HepG2 (cell line): ENCODE results near the gene MRPL37. TPM values are rescaled to one million over a fixed set of nuclear protein-coding genes. Genes with fewer than 3 reads are reported as not detected.

ENCODE experiments used
- ATF1 ChIP-seq: IDR thresholded peaks from 2 replicates; pipeline ENCODE4 v1.6.1; 2016; ENCODE audit warnings: mild to moderate bottlenecking, control low read depth
- DR1 ChIP-seq: sonication (generic); formaldehyde crosslinking; IDR thresholded peaks from 2 replicates; pipeline ENCODE4 v1.8.0; 2021; ENCODE audit warnings: mild to moderate bottlenecking, missing genetic modification reagents, inconsistent platforms
- GTF3A ChIP-seq: sonication (generic); formaldehyde crosslinking; conservative IDR thresholded peaks from 2 replicates; pipeline ENCODE4 v1.4.0; 2020; ENCODE audit warnings: mild to moderate bottlenecking, missing genetic modification reagents
- NFAT5 ChIP-seq: sonication (generic); formaldehyde crosslinking; IDR thresholded peaks from 2 replicates; pipeline ENCODE4 v1.4.0; 2020; ENCODE audit warnings: missing genetic modification reagents
- SMARCC2 ChIP-seq: fragments of 450-650 bp; IDR thresholded peaks from 2 replicates; pipeline ENCODE4 v1.6.1; 2017; ENCODE audit warnings: antibody characterized with exemption, mild to moderate bottlenecking
- TERF1 ChIP-seq: sonication (generic); formaldehyde crosslinking; IDR thresholded peaks from 2 replicates; pipeline ENCODE4 v1.8.0; 2022; ENCODE audit warnings: mild to moderate bottlenecking, missing genetic modification reagents, moderate library complexity
- TFAP4 ChIP-seq: sonication (generic); IDR thresholded peaks from 2 replicates; pipeline ENCODE4 v1.6.1; 2016; ENCODE audit warnings: low read depth, borderline replicate concordance
- TRIM24 ChIP-seq: sonication (generic); formaldehyde crosslinking; IDR thresholded peaks from 2 replicates; pipeline ENCODE4 v1.8.0; 2022; ENCODE audit warnings: mild to moderate bottlenecking, missing genetic modification reagents
- YEATS4 ChIP-seq: sonication (generic); formaldehyde crosslinking; IDR thresholded peaks from 2 replicates; pipeline ENCODE4 v1.4.0; 2020; ENCODE audit warnings: missing genetic modification reagents, borderline replicate concordance
- ZBTB2 ChIP-seq: sonication (generic); formaldehyde crosslinking; IDR thresholded peaks from 2 replicates; pipeline ENCODE4 v1.8.0; 2022; ENCODE audit warnings: low read depth, missing genetic modification reagents
- ZBTB21 ChIP-seq: sonication (generic); formaldehyde crosslinking; IDR thresholded peaks from 2 replicates; pipeline ENCODE4 v1.4.0; 2020; ENCODE audit warnings: missing genetic modification reagents
- polyA plus RNA-seq, 8 experiments: library from polyadenylated mRNA; depleted of rRNA in 3 of 8; stranded (reverse) in 7 of 8; unstranded in 1 of 8; fragments of >200 nt; fragmentation: Illumina TruSeq in 4 of 8; extraction: Trizol in 4 of 8; gene quantifications; 2 replicates each; pipeline versions ENCODE4 v1.2.1 to v1.2.3, GENCODE V29; 2011 to 2016; ENCODE audit warnings: low read depth in 4 of 8, missing spikeins in 1 of 8, mixed read lengths in 1 of 8; ENCODE audit not compliant: insufficient read depth in 1 of 8
- total RNA-seq, 5 experiments: library from RNA; depleted of rRNA; stranded (reverse); fragments of >200 nt; fragmentation: Illumina TruSeq; extraction: Trizol; gene quantifications; 2 replicates each; pipeline ENCODE4 v1.2.3, GENCODE V29; 2016; ENCODE audit warnings: low read depth in 1 of 5
- TF ChIP-seq, protein P1 (sequence below): sonication (generic); formaldehyde crosslinking; IDR thresholded peaks from 2 replicates; pipeline ENCODE4 v1.4.0; 2020; ENCODE audit warnings: mild to moderate bottlenecking, low read depth, missing genetic modification reagents
- TF ChIP-seq, protein P2 (sequence below): sonication (generic); formaldehyde crosslinking; IDR thresholded peaks from 2 replicates; pipeline ENCODE4; 2020; ENCODE audit warnings: missing genetic modification reagents, mild to moderate bottlenecking, borderline replicate concordance

Gene MRPL37
- total and polyA plus RNA-seq, 2 of the 13 experiments (the other 11 are each of a cell fraction or from before 2014, with no cell fraction given), result 31.7 to 127 TPM

- TF ChIP-seq TFAP4 (peak; percentile 43; the same call in 1 of the 2 replicates), SMARCC2 (no peak), ZBTB2 (CRISPR knock-in tag) (no peak), GTF3A (CRISPR knock-in tag) (no peak), NFAT5 (0 out of 2 replicates have a peak, but pooled peaks have one; percentile 18), TRIM24 (no peak), YEATS4 (peak; percentile 81), ZBTB21 (no peak), ATF1 (peak; percentile 61), DR1 (CRISPR knock-in tag) (0 out of 2 replicates have a peak, but pooled peaks have one; percentile 56), TERF1 (CRISPR knock-in tag) (no peak)
- TF ChIP-seq, protein P1, sequence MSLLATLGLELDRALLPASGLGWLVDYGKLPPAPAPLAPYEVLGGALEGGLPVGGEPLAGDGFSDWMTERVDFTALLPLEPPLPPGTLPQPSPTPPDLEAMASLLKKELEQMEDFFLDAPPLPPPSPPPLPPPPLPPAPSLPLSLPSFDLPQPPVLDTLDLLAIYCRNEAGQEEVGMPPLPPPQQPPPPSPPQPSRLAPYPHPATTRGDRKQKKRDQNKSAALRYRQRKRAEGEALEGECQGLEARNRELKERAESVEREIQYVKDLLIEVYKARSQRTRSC (CRISPR knock-in tag), result no peak
- TF ChIP-seq, protein P2, sequence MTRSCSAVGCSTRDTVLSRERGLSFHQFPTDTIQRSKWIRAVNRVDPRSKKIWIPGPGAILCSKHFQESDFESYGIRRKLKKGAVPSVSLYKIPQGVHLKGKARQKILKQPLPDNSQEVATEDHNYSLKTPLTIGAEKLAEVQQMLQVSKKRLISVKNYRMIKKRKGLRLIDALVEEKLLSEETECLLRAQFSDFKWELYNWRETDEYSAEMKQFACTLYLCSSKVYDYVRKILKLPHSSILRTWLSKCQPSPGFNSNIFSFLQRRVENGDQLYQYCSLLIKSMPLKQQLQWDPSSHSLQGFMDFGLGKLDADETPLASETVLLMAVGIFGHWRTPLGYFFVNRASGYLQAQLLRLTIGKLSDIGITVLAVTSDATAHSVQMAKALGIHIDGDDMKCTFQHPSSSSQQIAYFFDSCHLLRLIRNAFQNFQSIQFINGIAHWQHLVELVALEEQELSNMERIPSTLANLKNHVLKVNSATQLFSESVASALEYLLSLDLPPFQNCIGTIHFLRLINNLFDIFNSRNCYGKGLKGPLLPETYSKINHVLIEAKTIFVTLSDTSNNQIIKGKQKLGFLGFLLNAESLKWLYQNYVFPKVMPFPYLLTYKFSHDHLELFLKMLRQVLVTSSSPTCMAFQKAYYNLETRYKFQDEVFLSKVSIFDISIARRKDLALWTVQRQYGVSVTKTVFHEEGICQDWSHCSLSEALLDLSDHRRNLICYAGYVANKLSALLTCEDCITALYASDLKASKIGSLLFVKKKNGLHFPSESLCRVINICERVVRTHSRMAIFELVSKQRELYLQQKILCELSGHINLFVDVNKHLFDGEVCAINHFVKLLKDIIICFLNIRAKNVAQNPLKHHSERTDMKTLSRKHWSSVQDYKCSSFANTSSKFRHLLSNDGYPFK (CRISPR knock-in tag), result peak; percentile 66; the same call in 1 of the 2 replicates
Measured at GRCh38 chr1:54199765-54200518, at the start of gene MRPL37, which contains the start of gene CYB5RL (continued).
